Measurements from ENCODE around the gene ACTA2.

The ACTA2 gene

GRCh38 chr10:88980800-88981199 is 28.2 kb upstream of the ACTA2 start:
- DNase-seq, result no peak

- no peak for DNase-seq
Measured at GRCh38 chr10:88980247-88980646, 27.7 kb upstream of the ACTA2 start.

GRCh38 chr10:88979603-88980002 is 27.0 kb upstream of the ACTA2 start:
- DNase-seq, result no peak

- no peak for DNase-seq
Measured at GRCh38 chr10:88979153-88979562, 26.6 kb upstream of the ACTA2 start.

- DNase-seq, result no peak
Measured at GRCh38 chr10:88978463-88978862, 25.9 kb upstream of the ACTA2 start.

GRCh38 chr10:88975377-88975720 is 22.8 kb upstream of the ACTA2 start:
- DNase-seq, result no peak

GRCh38 chr10:88974446-88975376 is 22.1 kb upstream of the ACTA2 start:
- DNase-seq, result no peak

- DNase-seq, result no peak
Measured at GRCh38 chr10:88974012-88974411, 21.4 kb upstream of the ACTA2 start.

GRCh38 chr10:88971221-88972061 is 18.9 kb upstream of the ACTA2 start:
- no peak for DNase-seq

- DNase-seq, result no peak
Measured at GRCh38 chr10:88968391-88968790, 15.8 kb upstream of the ACTA2 start.

GRCh38 chr10:88966797-88967196 is 14.2 kb upstream of the ACTA2 start:
- no peak for DNase-seq

GRCh38 chr10:88964869-88965415 is 12.4 kb upstream of the ACTA2 start:
- no peak for DNase-seq

GRCh38 chr10:88964360-88964759 is 11.8 kb upstream of the ACTA2 start:
- DNase-seq, result no peak

- no peak for DNase-seq
Measured at GRCh38 chr10:88963318-88963717, 10.7 kb upstream of the ACTA2 start.

GRCh38 chr10:88962336-88962735 is 9.8 kb upstream of the ACTA2 start:
- no peak for DNase-seq

GRCh38 chr10:88961266-88961665 is 8.7 kb upstream of the ACTA2 start:
- no peak for DNase-seq

GRCh38 chr10:88960802-88961201 is 8.2 kb upstream of the ACTA2 start:
- DNase-seq, result no peak

- no peak for DNase-seq
Measured at GRCh38 chr10:88958721-88959120, 6.1 kb upstream of the ACTA2 start.

GRCh38 chr10:88957381-88957780 is 4.8 kb upstream of the ACTA2 start:
- no peak for DNase-seq

GRCh38 chr10:88954458-88955083 is 2.0 kb upstream of the ACTA2 start:
- no peak for DNase-seq

- DNase-seq, result no peak
Measured at GRCh38 chr10:88953662-88954061, 1.1 kb upstream of the ACTA2 start.

- DNase-seq, result no peak
Measured at GRCh38 chr10:88949912-88950837, 2.4 kb downstream of the ACTA2 start.
